Measurements from ENCODE around the gene SEMA4C.

SEMA4C gene

GRCh38 chr2:96853321-96853720, 16.6 kb downstream of the SEMA4C start:
- Histone ChIP-seq H3K36me3 (ENCODE audit: control insufficient read depth in 2 of 2, insufficient read depth in 2 of 2, low read length in 2 of 2) (peaks cover 20 to 27% of the 10 kb centered on the region in 2 donors), H3K27ac (ENCODE audit: low read length) (no peak overlapping the region), H3K4me1 (ENCODE audit: control insufficient read depth, insufficient read depth, low read length) (peaks cover 17% of the 10 kb centered on the region), H3K4me3 (ENCODE audit: low read length in 2 of 2) (no peak overlapping the region), H3K27me3 (ENCODE audit: control insufficient read depth in 1 of 2, insufficient read depth in 2 of 2, low read length in 2 of 2) (no peaks in the 10 kb centered on the region), H3K9me3 (ENCODE audit: control insufficient read depth in 2 of 2, low read length in 2 of 2) (no peaks in the 10 kb centered on the region), H3K9ac (ENCODE audit: low read length in 2 of 2) (no peak overlapping the region)

DNA sequence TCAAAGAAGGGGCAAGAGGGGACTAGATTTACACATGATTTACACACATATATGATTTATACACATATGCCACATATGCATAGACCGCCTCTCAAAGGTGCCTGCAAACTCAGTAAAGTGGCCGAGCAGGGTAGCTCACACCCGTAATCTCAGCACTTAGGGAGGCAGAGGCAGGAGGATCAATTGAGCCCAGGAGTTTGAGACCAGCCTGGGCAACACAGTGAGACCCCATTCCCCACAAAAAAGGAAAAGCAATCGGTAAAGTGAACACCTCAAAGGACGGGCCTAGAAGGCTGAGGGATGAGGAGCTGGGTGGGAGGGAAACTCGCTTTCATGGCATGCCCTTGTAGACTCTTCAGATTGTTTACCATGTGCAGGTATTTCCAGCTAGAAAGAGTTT, 17.2 kb downstream of the SEMA4C start:
- Histone ChIP-seq H3K27me3 (ENCODE audit: control insufficient read depth in 1 of 2, insufficient read depth in 2 of 2, low read length in 2 of 2) (no peaks in the 10 kb centered on the region), H3K9ac (ENCODE audit: low read length in 2 of 2) (no peak overlapping the region), H3K27ac (ENCODE audit: low read length) (no peak overlapping the region), H3K9me3 (ENCODE audit: control insufficient read depth in 2 of 2, low read length in 2 of 2) (no peaks in the 10 kb centered on the region), H3K4me3 (ENCODE audit: low read length in 2 of 2) (no peak overlapping the region), H3K36me3 (ENCODE audit: control insufficient read depth in 2 of 2, insufficient read depth in 2 of 2, low read length in 2 of 2) (peaks cover 26 to 32% of the 10 kb centered on the region in 2 donors), H3K4me1 (ENCODE audit: control insufficient read depth, insufficient read depth, low read length) (peaks cover 15% of the 10 kb centered on the region)

DNA sequence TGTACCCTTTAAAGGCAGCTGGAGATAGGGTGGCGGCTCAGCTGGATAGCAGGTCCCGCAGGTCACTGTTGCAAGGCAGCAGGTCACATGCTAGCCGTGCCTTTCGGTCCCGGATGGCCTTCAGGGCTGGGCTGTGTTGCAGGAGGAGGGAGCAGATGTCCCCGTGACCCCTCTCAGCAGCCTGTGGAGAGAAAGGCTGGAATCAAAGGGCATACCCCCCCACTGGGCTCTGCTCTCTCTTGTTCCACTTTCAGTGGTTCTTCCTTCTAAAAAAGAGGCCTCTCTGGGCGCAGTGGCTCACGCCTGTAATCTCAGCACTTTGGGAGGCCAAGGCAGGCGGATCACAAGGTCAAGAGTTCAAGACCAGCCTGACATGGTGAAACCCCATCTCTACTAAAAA, 21.6 kb downstream of the SEMA4C start:
- no peaks in the 10 kb centered on the region for H3K9me3 ChIP-seq (ENCODE audit: control insufficient read depth in 2 of 2, low read length in 2 of 2)
- no peak overlapping the region for H3K27ac ChIP-seq (ENCODE audit: low read length)
- H3K27me3 ChIP-seq (ENCODE audit: control insufficient read depth in 1 of 2, insufficient read depth in 2 of 2, low read length in 2 of 2): no peaks in the 10 kb centered on the region
- peaks cover 31 to 36% of the 10 kb centered on the region in 2 donors for H3K36me3 ChIP-seq (ENCODE audit: control insufficient read depth in 2 of 2, insufficient read depth in 2 of 2, low read length in 2 of 2)
- no peak overlapping the region for H3K9ac ChIP-seq (ENCODE audit: low read length in 2 of 2)
- H3K4me3 ChIP-seq (ENCODE audit: low read length in 2 of 2): no peak overlapping the region
- H3K4me1 ChIP-seq (ENCODE audit: control insufficient read depth, insufficient read depth, low read length): no peaks in the 10 kb centered on the region

DNA sequence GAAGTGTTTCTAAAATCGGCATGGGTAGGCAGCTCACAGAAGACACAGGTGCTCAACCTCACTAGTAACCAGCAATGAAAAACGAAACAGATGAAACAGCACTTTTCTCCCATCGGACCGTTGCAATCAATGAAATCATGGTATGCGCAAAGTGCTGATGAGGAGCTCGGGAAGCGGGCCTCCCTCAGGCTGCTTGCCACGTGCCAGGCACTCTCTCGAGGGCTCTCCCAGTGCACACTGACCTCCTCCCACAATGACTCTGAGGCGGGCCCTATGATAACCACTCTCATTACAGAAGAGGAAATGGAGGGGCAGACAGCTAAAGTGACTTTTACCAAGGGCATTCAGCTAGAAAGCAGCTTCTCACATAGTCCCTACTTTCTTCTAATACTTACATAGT, 22.3 kb downstream of the SEMA4C start:
- Histone ChIP-seq H3K36me3 (ENCODE audit: control insufficient read depth in 2 of 2, insufficient read depth in 2 of 2, low read length in 2 of 2) (peaks cover 28 to 31% of the 10 kb centered on the region in 2 donors), H3K4me1 (ENCODE audit: control insufficient read depth, insufficient read depth, low read length) (no peaks in the 10 kb centered on the region), H3K9ac (ENCODE audit: low read length in 2 of 2) (no peak overlapping the region), H3K9me3 (ENCODE audit: control insufficient read depth in 2 of 2, low read length in 2 of 2) (no peaks in the 10 kb centered on the region), H3K27ac (ENCODE audit: low read length) (no peak overlapping the region), H3K4me3 (ENCODE audit: low read length in 2 of 2) (no peak overlapping the region), H3K27me3 (ENCODE audit: control insufficient read depth in 1 of 2, insufficient read depth in 2 of 2, low read length in 2 of 2) (no peaks in the 10 kb centered on the region)

DNA sequence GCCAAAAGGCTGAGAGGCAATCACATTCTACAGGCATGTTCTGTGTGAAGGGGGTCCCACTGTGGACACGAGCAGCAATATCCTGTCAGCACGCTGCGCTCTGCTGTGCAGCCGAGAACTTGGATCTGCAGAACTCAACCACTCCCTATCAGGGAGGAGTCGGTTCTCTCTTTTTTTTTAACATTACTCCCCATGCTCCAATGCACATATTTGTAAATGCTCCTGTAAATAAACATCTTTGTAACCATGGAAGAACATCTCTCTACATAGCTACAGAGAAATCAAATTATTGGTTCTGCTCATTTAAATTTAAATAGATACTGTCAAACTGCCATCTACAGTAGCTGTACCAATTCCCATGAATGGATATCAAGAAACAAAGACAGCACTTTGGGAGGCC, 23.1 kb downstream of the SEMA4C start:
- Histone ChIP-seq H3K9ac (ENCODE audit: low read length in 2 of 2) (no peak overlapping the region), H3K36me3 (ENCODE audit: control insufficient read depth in 2 of 2, insufficient read depth in 2 of 2, low read length in 2 of 2) (peaks cover 26 to 30% of the 10 kb centered on the region in 2 donors), H3K9me3 (ENCODE audit: control insufficient read depth in 2 of 2, low read length in 2 of 2) (no peaks in the 10 kb centered on the region), H3K27me3 (ENCODE audit: control insufficient read depth in 1 of 2, insufficient read depth in 2 of 2, low read length in 2 of 2) (no peaks in the 10 kb centered on the region), H3K4me3 (ENCODE audit: low read length in 2 of 2) (no peak overlapping the region), H3K4me1 (ENCODE audit: control insufficient read depth, insufficient read depth, low read length) (no peaks in the 10 kb centered on the region), H3K27ac (ENCODE audit: low read length) (no peak overlapping the region)

DNA sequence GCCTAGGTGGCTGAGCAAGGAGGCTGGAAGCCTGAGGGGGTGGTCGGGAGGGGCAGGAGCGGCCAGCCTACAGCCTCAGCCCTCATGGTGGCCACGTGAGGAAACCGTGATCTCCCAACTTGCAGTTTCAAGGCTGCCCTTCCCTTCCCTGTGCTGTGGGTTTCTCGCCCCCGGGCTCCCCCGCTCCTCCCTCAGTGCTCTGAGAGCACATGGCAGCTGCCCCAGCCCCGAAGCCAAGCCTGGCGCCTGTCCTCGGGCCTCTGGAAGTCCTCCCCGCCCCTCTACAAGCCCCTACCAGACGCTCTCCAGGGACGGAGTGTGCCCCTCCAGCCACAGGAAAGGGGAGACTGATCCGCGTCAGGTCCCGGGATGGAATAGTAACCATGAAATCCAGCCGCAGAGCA, 25.5 kb downstream of the SEMA4C start:
- Histone ChIP-seq H3K4me3 (ENCODE audit: low read length in 2 of 2) (no peak overlapping the region), H3K36me3 (ENCODE audit: control insufficient read depth in 2 of 2, insufficient read depth in 2 of 2, low read length in 2 of 2) (peaks cover 16 to 20% of the 10 kb centered on the region in 2 donors), H3K27ac (ENCODE audit: low read length) (no peak overlapping the region), H3K9me3 (ENCODE audit: control insufficient read depth in 2 of 2, low read length in 2 of 2) (no peaks in the 10 kb centered on the region), H3K4me1 (ENCODE audit: control insufficient read depth, insufficient read depth, low read length) (peaks cover 4% of the 10 kb centered on the region), H3K9ac (ENCODE audit: low read length in 2 of 2) (no peak overlapping the region), H3K27me3 (ENCODE audit: control insufficient read depth in 1 of 2, insufficient read depth in 2 of 2, low read length in 2 of 2) (no peaks in the 10 kb centered on the region)

DNA sequence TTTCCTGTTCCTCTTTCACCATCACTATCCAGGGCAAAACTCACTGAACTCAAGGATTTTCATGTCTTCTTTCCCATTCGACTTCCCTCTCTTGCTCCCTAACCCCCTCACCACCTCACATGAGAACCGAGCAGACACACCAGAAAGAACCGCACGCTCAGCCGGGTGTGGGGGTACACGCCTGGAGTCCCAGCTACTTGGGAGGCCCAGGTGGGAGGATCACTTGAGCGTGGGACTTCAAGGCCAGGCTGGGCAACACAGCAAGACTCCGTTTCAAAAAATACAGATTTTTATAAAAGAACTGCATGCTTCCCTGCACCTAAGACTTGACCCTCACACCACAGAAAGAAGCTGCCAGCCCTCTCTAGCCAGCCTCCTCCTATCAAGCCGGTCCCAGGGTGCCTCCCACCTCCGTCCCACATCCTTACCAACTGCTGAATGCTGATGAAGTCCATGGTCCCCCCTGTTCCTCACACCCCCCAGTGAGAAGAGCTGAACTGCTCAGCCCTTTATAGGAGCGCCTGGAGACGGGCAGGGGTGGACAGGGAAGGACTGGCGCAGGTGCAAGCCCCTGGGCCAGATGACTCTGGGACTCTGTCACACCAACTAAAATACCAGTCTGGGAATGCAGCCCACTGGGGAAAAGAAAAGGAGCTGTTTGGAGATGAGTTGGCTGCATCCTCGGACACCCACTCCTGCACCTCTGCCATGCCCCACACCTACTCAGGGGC, 26.2 kb downstream of the SEMA4C start, which contains the start of gene ANKRD23:
Gene ANKRD23 (minus strand): TSS at position 484 of the 731 bp plus-strand sequence. CDS start 29 bp downstream, at position 455.
- Histone ChIP-seq H3K4me1 (ENCODE audit: control insufficient read depth, insufficient read depth, low read length) (peaks cover 5% of the 10 kb centered on the region), H3K9me3 (ENCODE audit: control insufficient read depth in 2 of 2, low read length in 2 of 2) (no peaks in the 10 kb centered on the region), H3K27ac (ENCODE audit: low read length) (no peak within 1 kb of the TSS), H3K9ac (ENCODE audit: low read length in 2 of 2) (no peak within 1 kb of the TSS), H3K4me3 (ENCODE audit: low read length in 2 of 2) (no peak within 1 kb of the TSS), H3K36me3 (ENCODE audit: control insufficient read depth in 2 of 2, insufficient read depth in 2 of 2, low read length in 2 of 2) (peaks cover 16 to 20% of the 10 kb centered on the region in 2 donors), H3K27me3 (ENCODE audit: control insufficient read depth in 1 of 2, insufficient read depth in 2 of 2, low read length in 2 of 2) (no peaks in the 10 kb centered on the region)

DNA sequence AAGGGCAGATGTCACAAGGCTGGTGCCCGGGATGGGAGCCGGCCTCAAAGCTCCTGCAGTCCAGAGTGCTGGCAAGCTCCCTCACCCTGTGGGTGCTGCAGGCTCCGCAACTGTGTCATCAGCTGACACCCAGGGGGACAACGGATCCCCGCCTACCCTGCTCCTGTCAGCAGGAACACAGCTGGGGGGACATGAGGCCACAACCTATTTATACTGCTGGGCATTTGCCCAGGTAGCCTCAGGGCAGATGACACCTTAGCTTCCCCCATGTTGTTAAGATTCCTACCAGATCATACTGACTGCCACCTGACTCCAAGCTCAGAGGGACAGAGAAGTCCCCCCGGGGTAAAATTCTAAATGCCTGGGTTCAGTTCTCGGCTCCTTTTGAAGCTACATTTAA, 27.3 kb downstream of the SEMA4C start:
- Histone ChIP-seq H3K9me3 (ENCODE audit: control insufficient read depth in 2 of 2, low read length in 2 of 2) (no peaks in the 10 kb centered on the region), H3K4me1 (ENCODE audit: control insufficient read depth, insufficient read depth, low read length) (peaks cover 5% of the 10 kb centered on the region), H3K4me3 (ENCODE audit: low read length in 2 of 2) (no peak overlapping the region), H3K9ac (ENCODE audit: low read length in 2 of 2) (no peak overlapping the region), H3K36me3 (ENCODE audit: control insufficient read depth in 2 of 2, insufficient read depth in 2 of 2, low read length in 2 of 2) (peaks cover 13 to 18% of the 10 kb centered on the region in 2 donors), H3K27me3 (ENCODE audit: control insufficient read depth in 1 of 2, insufficient read depth in 2 of 2, low read length in 2 of 2) (no peaks in the 10 kb centered on the region), H3K27ac (ENCODE audit: low read length) (no peak overlapping the region)

DNA sequence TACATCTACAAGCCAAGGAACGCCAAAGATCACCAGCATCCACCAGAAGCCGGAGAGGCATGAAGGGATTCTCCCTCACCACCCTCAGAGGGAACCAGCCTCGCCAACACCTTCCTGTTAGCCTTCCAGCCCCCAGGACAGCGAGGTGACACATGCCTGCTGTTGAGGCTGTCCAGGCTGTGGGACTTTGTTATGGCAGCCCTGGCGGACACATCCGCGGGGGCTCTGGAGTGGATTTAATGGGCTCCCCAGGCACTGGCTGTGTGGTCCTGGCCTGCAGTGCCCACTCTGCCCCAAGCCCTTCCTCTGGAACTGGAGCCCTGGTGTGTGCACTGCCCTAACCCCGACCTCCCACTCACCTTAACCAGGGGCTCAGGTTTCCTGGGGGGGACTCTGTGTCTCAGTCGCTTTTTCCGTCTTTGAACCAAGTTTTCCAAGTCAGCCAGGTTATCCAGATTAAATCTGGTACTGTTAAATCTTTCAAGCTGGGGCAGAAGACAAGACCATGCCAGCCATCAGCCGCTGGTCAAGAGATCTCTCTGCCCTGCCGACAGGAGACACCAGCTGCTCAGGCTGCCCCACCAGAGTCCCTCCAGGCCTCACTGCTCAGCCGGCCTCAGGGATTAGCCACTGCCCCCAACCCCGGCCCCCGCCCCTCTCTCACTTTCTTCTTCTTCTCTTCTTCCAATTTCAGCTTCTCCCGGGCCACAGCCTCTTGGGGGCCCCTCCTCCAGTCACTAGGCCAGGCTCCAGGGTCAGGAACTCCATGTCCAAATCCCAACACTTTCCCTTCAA, 28.0 kb downstream of the SEMA4C start:
- no peak overlapping the region for H3K27ac ChIP-seq (ENCODE audit: low read length)
- no peak overlapping the region for H3K9ac ChIP-seq (ENCODE audit: low read length in 2 of 2)
- peaks cover 11 to 20% of the 10 kb centered on the region in 2 donors for H3K36me3 ChIP-seq (ENCODE audit: control insufficient read depth in 2 of 2, insufficient read depth in 2 of 2, low read length in 2 of 2)
- H3K9me3 ChIP-seq (ENCODE audit: control insufficient read depth in 2 of 2, low read length in 2 of 2): no peaks in the 10 kb centered on the region
- no peak overlapping the region for H3K4me3 ChIP-seq (ENCODE audit: low read length in 2 of 2)
- H3K27me3 ChIP-seq (ENCODE audit: control insufficient read depth in 1 of 2, insufficient read depth in 2 of 2, low read length in 2 of 2): no peaks in the 10 kb centered on the region
- H3K4me1 ChIP-seq (ENCODE audit: control insufficient read depth, insufficient read depth, low read length): peaks cover 5% of the 10 kb centered on the region

- Histone ChIP-seq H3K4me1 (ENCODE audit: control insufficient read depth, insufficient read depth, low read length) (peaks cover 5% of the 10 kb centered on the region), H3K9ac (ENCODE audit: low read length in 2 of 2) (no peak overlapping the region), H3K27me3 (ENCODE audit: control insufficient read depth in 1 of 2, insufficient read depth in 2 of 2, low read length in 2 of 2) (no peaks in the 10 kb centered on the region), H3K4me3 (ENCODE audit: low read length in 2 of 2) (no peak overlapping the region), H3K36me3 (ENCODE audit: control insufficient read depth in 2 of 2, insufficient read depth in 2 of 2, low read length in 2 of 2) (peaks cover 7 to 13% of the 10 kb centered on the region in 2 donors), H3K27ac (ENCODE audit: low read length) (no peak overlapping the region), H3K9me3 (ENCODE audit: control insufficient read depth in 2 of 2, low read length in 2 of 2) (no peaks in the 10 kb centered on the region)
Measured at GRCh38 chr2:96839875-96840850, 29.7 kb downstream of the SEMA4C start.

Data from stomach smooth muscle (tissue), 2 donors.